NCI-H2196 (cell line): ENCODE data around the gene WIPF1.

Source experiments
- DNase-seq: peaks from one replicate; lab custom pipeline; 2025; ENCODE audit not compliant: unreplicated experiment; lab: John Stamatoyannopoulos, UW

The WIPF1 gene

DNA sequence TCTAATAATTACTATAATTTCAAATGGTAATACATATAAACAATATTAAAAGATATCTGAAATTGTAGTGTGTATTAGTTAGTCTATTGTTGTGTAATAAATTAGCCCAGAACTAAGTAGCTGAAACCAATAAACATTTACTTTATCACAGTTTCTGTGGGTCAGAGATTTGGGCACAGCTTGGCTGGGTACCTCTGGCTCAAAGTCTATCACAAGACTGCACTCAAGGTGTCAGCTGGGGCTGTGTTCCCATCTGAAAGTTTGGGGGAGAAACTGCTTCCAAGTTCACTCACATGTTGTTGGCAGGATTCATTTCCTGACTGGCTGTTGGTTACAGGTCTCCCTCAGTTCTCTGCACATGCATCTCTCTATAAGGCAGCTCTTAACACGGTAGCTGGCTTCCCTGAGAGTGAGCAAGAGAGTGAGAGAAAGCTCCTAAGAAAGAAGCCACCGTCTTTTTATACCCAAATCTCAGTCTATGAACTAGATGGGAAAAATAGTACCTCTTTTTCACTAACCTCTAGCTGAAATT lies 25.6 kb upstream of the WIPF1 start:
- no peak for DNase-seq

DNA sequence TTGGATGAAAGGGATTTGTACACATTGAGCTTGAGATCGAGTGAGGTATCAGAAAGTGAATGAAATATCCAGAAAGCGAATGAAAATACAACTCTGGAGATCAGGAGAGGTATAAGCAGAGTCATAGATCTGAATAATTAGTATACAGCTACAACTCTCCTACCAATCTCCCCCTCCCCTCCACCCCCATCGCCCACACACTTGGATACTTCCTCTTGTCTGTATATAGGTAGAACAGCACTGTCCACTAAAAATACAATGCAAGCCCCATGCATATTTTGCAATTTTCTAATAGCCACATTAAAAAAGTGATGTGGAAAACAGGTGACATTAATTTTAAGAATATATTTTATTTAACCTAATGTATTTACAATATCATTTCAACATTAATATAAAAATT lies 23.7 kb upstream of the WIPF1 start:
- DNase-seq: no peak

- no peak for DNase-seq
These were observed 20.6 kb upstream of the WIPF1 start for GRCh38 chr2:174618179-174618578.

DNA sequence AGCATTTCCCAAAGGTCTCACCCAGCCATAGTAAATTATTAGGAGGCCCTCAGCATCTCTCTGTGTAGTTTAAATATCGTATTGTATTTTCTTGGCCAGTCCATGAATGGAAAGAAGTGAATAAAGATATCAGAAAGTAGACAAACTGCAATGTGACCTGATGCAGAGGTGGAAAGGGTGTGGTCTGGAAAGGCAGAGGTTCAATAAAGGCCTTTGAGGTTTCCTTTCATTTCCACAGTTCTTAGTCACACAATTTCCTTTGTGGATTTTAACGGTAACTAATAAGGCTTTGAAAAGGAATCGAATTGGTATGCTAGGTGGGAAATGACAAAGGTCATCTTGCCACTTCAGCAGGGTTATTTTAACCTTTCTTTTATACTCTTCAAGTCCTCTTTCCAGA lies 20.1 kb upstream of the WIPF1 start:
- DNase-seq: no peak

- DNase-seq: no peak
These were observed 19.5 kb upstream of the WIPF1 start for GRCh38 chr2:174617120-174617519.

DNA sequence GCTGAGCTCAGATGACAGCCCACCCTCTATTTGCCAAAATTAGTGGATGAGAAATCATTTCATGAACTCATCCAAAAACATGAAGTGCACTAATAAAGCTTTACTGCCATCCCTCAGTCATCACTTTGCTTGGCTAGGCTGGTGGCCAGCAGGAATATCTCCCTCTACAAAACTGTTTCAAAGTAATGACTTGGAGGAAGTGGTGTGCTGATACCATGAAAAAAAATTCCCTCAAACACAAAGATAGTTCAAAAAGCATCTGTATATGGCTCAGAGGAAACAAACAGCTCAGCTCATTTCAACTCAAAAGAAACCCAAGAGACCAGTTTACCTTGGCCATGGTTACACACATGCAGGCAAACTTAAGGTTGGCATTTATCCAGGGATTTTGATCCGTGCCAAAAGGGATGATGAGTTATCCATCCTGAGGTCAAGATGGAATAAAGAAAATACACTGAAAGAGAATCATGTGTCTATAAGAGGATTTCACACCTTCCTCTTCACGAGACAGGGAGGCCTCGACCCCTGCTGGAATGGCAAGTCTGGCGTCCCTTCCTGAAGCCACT lies 18.4 kb upstream of the WIPF1 start:
- DNase-seq: peak; percentile 52

GRCh38 chr2:174614261-174614660 lies 16.7 kb upstream of the WIPF1 start:
- DNase-seq: no peak

- no peak for DNase-seq
These were observed 15.9 kb upstream of the WIPF1 start for GRCh38 chr2:174613531-174613930.

- no peak for DNase-seq
These were observed 15.4 kb upstream of the WIPF1 start for GRCh38 chr2:174612970-174613369.

DNA sequence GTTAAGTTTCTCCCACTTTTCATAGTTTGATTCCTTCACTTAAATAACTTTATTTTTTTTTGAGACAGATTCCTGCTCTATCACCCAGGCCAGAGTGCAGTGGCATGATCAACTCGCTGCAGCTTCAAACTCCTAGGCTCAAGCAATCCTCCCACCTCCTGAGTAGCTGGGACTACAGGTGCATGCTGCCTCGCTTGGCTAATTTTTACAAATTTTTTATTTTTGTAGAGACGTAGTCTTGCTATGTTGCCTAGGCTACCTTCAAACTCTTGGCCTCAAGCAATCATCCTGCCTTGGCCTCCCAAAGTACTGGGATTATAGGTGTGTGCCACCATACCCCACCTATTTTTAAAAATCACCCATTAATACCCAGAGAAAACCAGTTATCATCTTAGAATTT lies 14.2 kb upstream of the WIPF1 start:
- DNase-seq: no peak

- DNase-seq: no peak
These were observed 13.4 kb upstream of the WIPF1 start for GRCh38 chr2:174611006-174611405.

DNA sequence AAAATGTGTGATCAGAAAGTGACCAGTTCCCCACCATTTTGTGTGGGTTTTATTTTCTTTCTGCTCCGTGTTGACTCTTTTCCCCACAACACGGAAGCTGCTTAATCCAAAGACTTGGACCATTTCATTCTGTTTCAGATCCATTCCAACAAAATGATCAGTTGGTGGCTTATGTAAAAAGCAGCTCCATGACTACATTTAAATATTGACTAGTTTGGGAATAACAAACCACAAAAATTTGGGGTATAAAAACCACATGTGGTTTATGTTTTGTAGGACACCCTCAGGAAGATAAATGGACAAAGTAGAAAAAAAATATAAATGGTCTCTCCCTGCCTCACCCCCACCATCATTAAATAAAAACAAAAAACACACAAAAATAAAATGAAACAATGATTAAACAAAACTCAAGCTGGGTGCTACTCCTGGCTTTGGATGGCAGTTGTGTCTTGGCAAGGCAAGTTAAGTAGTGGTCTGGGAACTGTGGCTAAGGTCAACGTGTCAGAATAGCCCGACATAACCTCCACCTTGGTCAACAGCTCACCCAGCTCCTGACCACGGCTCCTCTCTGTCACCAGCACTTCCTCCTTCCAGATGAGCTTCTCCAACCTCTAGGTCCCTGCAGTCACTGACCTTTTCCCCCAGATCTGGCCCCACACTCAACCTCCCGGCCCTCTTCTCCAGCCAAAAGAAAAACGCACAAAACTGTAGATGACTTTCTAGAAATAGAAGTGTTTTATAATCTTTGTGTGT lies 12.8 kb upstream of the WIPF1 start:
- no peak for DNase-seq

- no peak for DNase-seq
These were observed 11.7 kb upstream of the WIPF1 start for GRCh38 chr2:174609261-174609660.

- no peak for DNase-seq
These were observed 11.2 kb upstream of the WIPF1 start for GRCh38 chr2:174608866-174609214.

GRCh38 chr2:174607989-174608865 lies 10.6 kb upstream of the WIPF1 start:
- no peak for DNase-seq

- DNase-seq: no peak
These were observed 10.0 kb upstream of the WIPF1 start for GRCh38 chr2:174607584-174607983.

DNA sequence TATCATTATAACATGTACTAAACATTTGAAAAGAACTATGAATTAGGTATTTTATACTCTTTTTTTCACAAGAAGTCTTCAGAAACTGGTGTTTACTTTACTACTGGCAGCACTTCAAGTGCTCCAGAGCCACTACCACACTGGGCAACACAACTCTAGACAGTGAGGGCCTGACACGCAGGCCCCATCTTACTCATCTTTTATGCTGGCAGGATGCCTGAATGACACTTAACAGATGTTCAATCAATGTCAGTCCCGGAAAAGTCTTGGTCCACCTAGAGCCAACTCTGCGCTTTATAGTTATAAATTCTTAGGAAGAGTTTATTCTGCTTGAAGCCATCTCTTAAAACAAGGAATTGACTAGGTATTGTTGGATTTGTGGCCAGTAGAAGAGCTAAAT lies 8.7 kb upstream of the WIPF1 start:
- no peak for DNase-seq

DNA sequence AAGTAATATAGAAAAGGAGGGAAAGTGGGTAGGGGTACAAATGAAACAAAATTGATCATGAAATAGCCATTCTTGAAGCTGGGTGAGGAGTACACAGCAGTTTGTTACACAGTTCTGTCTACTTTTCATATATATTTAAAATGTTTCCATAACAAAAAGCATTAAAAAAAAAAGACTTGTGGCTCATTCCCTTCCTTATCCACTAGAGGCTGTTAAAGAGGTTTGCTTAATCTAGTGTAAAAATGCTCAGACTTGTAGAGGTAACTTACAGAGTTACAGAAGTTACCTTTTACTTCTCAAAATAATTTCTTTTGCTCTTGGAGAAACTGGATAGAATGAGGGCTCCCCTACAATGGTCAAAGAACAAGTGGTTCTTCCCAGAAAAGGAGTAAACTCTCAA lies 8.1 kb upstream of the WIPF1 start:
- DNase-seq: no peak

- peak; percentile 53 for DNase-seq
These were observed 5.7 kb upstream of the WIPF1 start for GRCh38 chr2:174603280-174603679.

GRCh38 chr2:174602745-174603144 lies 5.1 kb upstream of the WIPF1 start:
- DNase-seq: no peak

DNA sequence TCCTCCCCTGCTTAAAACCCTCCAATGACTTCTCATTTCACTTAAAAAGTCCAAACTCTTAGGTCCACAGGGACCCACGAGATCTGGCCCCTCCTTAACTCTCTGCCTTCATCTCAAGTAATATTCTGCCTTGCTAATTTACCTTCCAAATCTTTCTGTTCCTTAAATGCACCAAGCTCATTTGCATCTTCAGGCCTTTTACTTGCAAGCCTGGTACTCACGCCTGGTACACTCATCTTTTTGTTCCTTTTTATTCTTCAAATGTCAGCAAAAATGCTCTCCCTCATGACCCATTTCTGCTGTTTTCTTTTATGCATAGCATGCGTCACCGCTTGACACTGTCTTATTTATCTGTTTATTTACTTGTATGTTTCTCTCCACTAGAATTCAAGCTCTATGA lies 2.7 kb upstream of the WIPF1 start:
- no peak for DNase-seq
